HCT116 (cell line): Measurements from ENCODE around the gene LMBRD2. TPM values are rescaled to one million over a fixed set of nuclear protein-coding genes. Genes with fewer than 3 reads are reported as not detected.

Experiments used
- ATAC-seq: fragments of 200-7000 bp; cut with Tn5 transposase; 2 replicates; pipeline ENCODE4 v1.9.1; 2020; ENCODE audit warnings: mild to moderate bottlenecking, moderate library complexity
- BruUV-seq: library from RNA; stranded (reverse); fragments of 400-500 nt; replicated peaks from 2 replicates; lab custom pipeline; 2021; lab: Mats Ljungman, UMichigan
- CTCF ChIA-PET: fragments of 300-600 bp; sonication (Branson Sonifier 250); formaldehyde crosslinking; loops from one replicate; lab custom pipeline; 2021; ENCODE audit warnings: antibody characterized with exemption; lab: Charles Lee
- POLR2A ChIA-PET: fragments of 300-600, 350-600 bp; sonication (Branson Sonifier 250); formaldehyde crosslinking; loops from one replicate; lab custom pipeline; 2021; ENCODE audit warnings: antibody characterized with exemption; lab: Charles Lee
- RAD21 ChIA-PET, 2 experiments: fragments of 300-600 bp; sonication (Branson Sonifier 250); formaldehyde crosslinking; loops; one replicate each; lab custom pipeline; 2023; ENCODE audit warnings: low total read pairs in 2 of 2; ENCODE audit not compliant: uncharacterized antibody in 2 of 2, unreplicated experiment in 2 of 2, low non-redundant PET in 1 of 2; lab: Charles Lee
- DNase-seq: peaks from one replicate; pipeline ENCODE4 v3.0.0-alpha.2; 2010; ENCODE audit warnings: low read depth, low spot score
- H2AFZ ChIP-seq: fragments of 200-600 bp; shearing (Covaris generic), sonication (generic); 2 replicates; pipeline ENCODE4 v1.6.1; 2017; ENCODE audit warnings: low read depth, mixed run types, mixed read lengths, antibody characterized with exemption, low read length; ENCODE audit not compliant: poor library complexity, severe bottlenecking
- H3K27ac ChIP-seq: 2 replicates; pipeline ENCODE4 v1.5.1; 2012; ENCODE audit warnings: low read depth, low read length
- H3K27me3 ChIP-seq: fragments of 200-600 bp; sonication (generic); 2 replicates; pipeline ENCODE4 v1.6.1; 2016; ENCODE audit warnings: mixed run types, low read length, mixed read lengths; ENCODE audit not compliant: insufficient read depth
- H3K36me3 ChIP-seq, 2 experiments: fragments of 200-500 bp in 1 of 2; fragments of 200-600 bp in 1 of 2; sonication (Bioruptor generic) in 1 of 2; sonication (generic) in 1 of 2; 2 replicates each; pipeline versions ENCODE4 v1.5.1 to v1.6.1; 2014 to 2016; ENCODE audit warnings: low read length in 2 of 2, inconsistent platforms in 1 of 2, mixed read lengths in 1 of 2, mixed run types in 1 of 2; ENCODE audit not compliant: insufficient read depth in 2 of 2, control insufficient read depth in 1 of 2
- H3K4me1 ChIP-seq, 2 experiments: fragments of 200-600 bp in 1 of 2; sonication (generic) in 1 of 2; 2 replicates each; pipeline versions ENCODE4 v1.5.1 to v1.6.1; 2012 to 2017; ENCODE audit warnings: low read length in 2 of 2, inconsistent platforms in 1 of 2, mild to moderate bottlenecking in 1 of 2, mixed read lengths in 1 of 2, mixed run types in 1 of 2, moderate library complexity in 1 of 2; ENCODE audit not compliant: insufficient read depth in 2 of 2, control insufficient read depth in 1 of 2
- H3K4me2 ChIP-seq: fragments of 200-600 bp; sonication (generic); 2 replicates; pipeline ENCODE4 v1.6.1; 2017; ENCODE audit warnings: mixed run types, low read length, mixed read lengths
- H3K4me3 ChIP-seq, 2 experiments: fragments of 200-600 bp in 1 of 2; sonication (generic) in 1 of 2; replicated peaks in 1 of 2; 2 replicates each; pipeline ENCODE4 v1.5.1; 2011 to 2016; ENCODE audit warnings: low read length in 2 of 2, control low read depth in 1 of 2, low read depth in 1 of 2, mild to moderate bottlenecking in 1 of 2, mixed read lengths in 1 of 2, mixed run types in 1 of 2
- H3K79me2 ChIP-seq: fragments of 200-600 bp; sonication (generic); 2 replicates; pipeline ENCODE4 v1.6.1; 2017; ENCODE audit warnings: mild to moderate bottlenecking, mixed run types, low read length, moderate library complexity, mixed read lengths; ENCODE audit not compliant: insufficient read depth
- H3K9ac ChIP-seq: fragments of 200-600 bp; sonication (generic); 2 replicates; pipeline ENCODE4 v1.6.1; 2016; ENCODE audit warnings: low read length, mixed read lengths
- H3K9me2 ChIP-seq: fragments of 200-600 bp; sonication (generic), shearing (Covaris generic); 2 replicates; pipeline ENCODE4 v1.6.1; 2017; ENCODE audit warnings: mixed run types, mild to moderate bottlenecking, moderate library complexity; ENCODE audit not compliant: insufficient read depth
- H3K9me3 ChIP-seq, 2 experiments: fragments of 200-500 bp in 1 of 2; fragments of 200-600 bp in 1 of 2; sonication (Bioruptor generic) in 1 of 2; sonication (generic) in 1 of 2; 2 replicates each; pipeline ENCODE4 v1.6.1; 2014 to 2017; ENCODE audit warnings: low read length in 2 of 2, mixed read lengths in 2 of 2, inconsistent platforms in 1 of 2, low read depth in 1 of 2, mild to moderate bottlenecking in 1 of 2, mixed run types in 1 of 2, moderate library complexity in 1 of 2; ENCODE audit not compliant: control insufficient read depth in 1 of 2, insufficient read depth in 1 of 2
- H4K20me1 ChIP-seq: fragments of 200-600 bp; sonication (generic), shearing (Covaris generic); 2 replicates; pipeline ENCODE4 v1.6.1; 2017; ENCODE audit warnings: mixed run types, mild to moderate bottlenecking, moderate library complexity; ENCODE audit not compliant: insufficient read depth
- EGR1 ChIP-seq: IDR thresholded peaks from 2 replicates; pipeline ENCODE4 v1.6.1; 2012; ENCODE audit warnings: low read depth
- MAX ChIP-seq: IDR thresholded peaks from 2 replicates; pipeline ENCODE4 v1.6.1; 2012
- SP1 ChIP-seq: IDR thresholded peaks from 2 replicates; pipeline ENCODE4 v1.6.1; 2012; ENCODE audit warnings: low read depth
- ZFX ChIP-seq: fragments of 450-650 bp; IDR thresholded peaks from 2 replicates; pipeline ENCODE4 v1.6.1; 2017
- intact Hi-C: fragments of 100-400 bp; cut with micrococcal nuclease; formaldehyde crosslinking; loops from 2 replicates; pipeline ENCODE4 v1.10.0; 2022
- total RNA-seq: library from RNA; stranded (reverse); gene quantifications from one replicate; pipeline ENCODE4 v1.2.1, GENCODE V29; 2021; ENCODE audit not compliant: unreplicated experiment

LMBRD2 gene
- total RNA-seq, 1 experiment from 2014 or later = 1.1 TPM

- intact Hi-C loops = loop anchor here (5.0 kb wide), 1 partner anchor 90 kb away; the partner anchor contains the start of gene NADK2
- RAD21 ChIA-PET = interaction anchor here in 1 of 2 experiments (0.7 kb wide), 1 partner anchor 68 kb away, joined by 4 read pairs; no protein-coding TSS in a partner anchor
- CTCF ChIA-PET = interaction anchor here (1.0 to 2.5 kb wide), 3 partner anchors 26 to 90 kb away, joined by 3 to 13 read pairs (median 10); no protein-coding TSS in a partner anchor
- no peak for DNase-seq
- Histone ChIP-seq H3K4me3 (peak overlapping the region; percentile 73 to 81), H3K36me3 (peaks cover 25 to 26% of the 10 kb centered on the region in 2 experiments; a peak in 3 of 4 replicates), H3K9ac (peak overlapping the region; percentile 83), H2AFZ (no peak overlapping the region), H3K4me1 (peaks cover 6 to 12% of the 10 kb centered on the region in 2 experiments; a peak in 3 of 4 replicates), H3K9me2 (no peaks in the 10 kb centered on the region), H3K27me3 (no peaks in the 10 kb centered on the region), H3K9me3 (no peaks in the 10 kb centered on the region), H3K27ac (peak overlapping the region; percentile 27), H3K4me2 (peak overlapping the region; percentile 79), H3K79me2 (peaks cover 57% of the 10 kb centered on the region), H4K20me1 (no peaks in the 10 kb centered on the region; the same call in 1 of the 2 replicates)
- TF ChIP-seq SP1 = no peak
- peak; percentile 54 for TF ChIP-seq ZFX
- no peak for ATAC-seq
- BruUV-seq = TSS peak; percentile 78
- POLR2A ChIA-PET = no interaction called here
Measured at GRCh38 chr5:36152324-36153297, 924 bp upstream of the LMBRD2 start.

- H3K9me3 ChIP-seq = no peaks in the 10 kb centered on the region
- no TSS peak for BruUV-seq
- intact Hi-C loops = loop anchor here (5.0 kb wide), 1 partner anchor 91 kb away; the partner anchor contains the start of gene NADK2
Measured at GRCh38 chr5:36150676-36151433, 832 bp downstream of the LMBRD2 start.

More at GRCh38 chr5:36150676-36151433, 832 bp downstream of the LMBRD2 start:
- TF ChIP-seq MAX = 0 out of 2 replicates have a peak, but pooled peaks have one; percentile 28
- TF ChIP-seq EGR1 = no peak
- TF ChIP-seq, all 23 proteins: peak for 1
- Histone ChIP-seq H4K20me1 (no peaks in the 10 kb centered on the region), H3K4me3 (peak overlapping the region; percentile 73 to 81), H3K27me3 (no peaks in the 10 kb centered on the region), H3K4me1 (peaks cover 6 to 12% of the 10 kb centered on the region in 2 experiments; a peak in 3 of 4 replicates), H3K36me3 (peaks cover 12 to 15% of the 10 kb centered on the region in 2 experiments; a peak in 2 of 4 replicates), H3K9me2 (no peaks in the 10 kb centered on the region), H3K4me2 (peak overlapping the region; percentile 79), H3K27ac (peak overlapping the region; percentile 27), H3K79me2 (peaks cover 39% of the 10 kb centered on the region), H2AFZ (no peak overlapping the region), H3K9ac (peak overlapping the region; percentile 83)
- CTCF ChIA-PET = interaction anchor here (0.9 to 2.5 kb wide), 4 partner anchors 27 to 545 kb away, joined by 3 to 13 read pairs (median 7); partner anchors contain the start of gene NADK2
- RAD21 ChIA-PET = no interaction called here
- POLR2A ChIA-PET = interaction anchor here (1.0 kb wide), 1 partner anchor 72 kb away, joined by 4 read pairs; no protein-coding TSS in a partner anchor
- ATAC-seq = peak; percentile 43
- DNase-seq = peak; percentile 19
